PFSK-1 (cell line): ENCODE data around the gene IL18R1.

Experiments
- FOXP2 ChIP-seq: optimal IDR thresholded peaks from 2 replicates; pipeline ENCODE3; 2011; ENCODE audit warnings: borderline replicate concordance, control low read depth, inconsistent platforms; ENCODE audit not compliant: insufficient read depth; ENCODE audit errors: extremely low read length, extremely low read depth
- POLR2AphosphoS5 ChIP-seq: IDR thresholded peaks from 2 replicates; pipeline ENCODE4 v1.6.1; 2012; ENCODE audit warnings: low read depth, mild to moderate bottlenecking, control low read depth, low read length, moderate library complexity
- SIN3A ChIP-seq: IDR thresholded peaks from 2 replicates; pipeline ENCODE4 v1.6.1; 2012; ENCODE audit warnings: mild to moderate bottlenecking, low read length, moderate library complexity, borderline replicate concordance; ENCODE audit not compliant: insufficient read depth
- TAF1 ChIP-seq: IDR thresholded peaks from 2 replicates; pipeline ENCODE4 v1.6.1; 2012; ENCODE audit warnings: low read length, control low read depth, borderline replicate concordance; ENCODE audit not compliant: insufficient read depth
- TF ChIP-seq, protein P1 (sequence below), 2 experiments: IDR thresholded peaks; 2 replicates each; pipeline versions ENCODE4 v1.6.1 to v1.8.0; 2011 to 2012; ENCODE audit warnings: low read depth in 2 of 2, low read length in 2 of 2, control low read depth in 1 of 2, inconsistent platforms in 1 of 2, mild to moderate bottlenecking in 1 of 2, moderate library complexity in 1 of 2; ENCODE audit not compliant: insufficient read depth in 1 of 2

Gene IL18R1

DNA sequence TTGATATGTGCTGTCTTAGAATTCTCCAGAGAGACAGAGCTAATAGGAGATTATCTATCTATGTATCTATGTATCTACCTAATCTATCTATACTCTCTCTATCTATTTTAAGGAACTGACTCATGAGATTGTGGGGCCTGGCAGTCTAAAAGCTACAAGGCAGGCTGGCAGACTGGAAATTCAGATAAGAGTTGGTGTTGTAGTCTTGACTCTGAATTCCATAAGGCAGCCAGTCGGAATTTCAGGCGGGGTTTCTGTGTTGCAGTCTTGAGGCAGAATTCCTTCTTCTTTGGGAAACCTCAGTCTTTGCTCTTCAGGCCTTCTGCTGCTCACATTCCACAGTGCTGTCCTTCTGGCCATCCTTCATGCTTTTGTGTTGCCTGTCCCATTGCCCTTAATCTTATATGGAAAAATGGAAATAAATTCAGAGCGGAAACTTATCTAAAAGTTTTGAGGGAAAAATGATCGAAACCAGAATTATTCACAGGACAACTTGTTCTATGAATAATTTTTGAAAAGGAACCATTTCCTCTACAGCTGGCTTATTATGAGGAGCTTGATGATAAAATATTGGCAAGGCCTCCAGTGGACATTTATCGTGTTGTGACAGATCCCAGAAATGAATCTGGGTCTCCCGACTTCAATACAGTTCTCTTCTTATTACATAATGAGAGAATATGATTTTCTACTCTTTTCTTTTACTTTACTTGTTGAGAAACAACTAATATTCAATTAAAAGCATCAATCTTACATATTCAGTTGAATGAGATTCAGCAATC, 33.5 kb upstream of the IL18R1 start:
- TF ChIP-seq SIN3A (no peak), POLR2AphosphoS5 (no peak), TAF1 (no peak), FOXP2 (no peak)
- TF ChIP-seq, protein P1, sequence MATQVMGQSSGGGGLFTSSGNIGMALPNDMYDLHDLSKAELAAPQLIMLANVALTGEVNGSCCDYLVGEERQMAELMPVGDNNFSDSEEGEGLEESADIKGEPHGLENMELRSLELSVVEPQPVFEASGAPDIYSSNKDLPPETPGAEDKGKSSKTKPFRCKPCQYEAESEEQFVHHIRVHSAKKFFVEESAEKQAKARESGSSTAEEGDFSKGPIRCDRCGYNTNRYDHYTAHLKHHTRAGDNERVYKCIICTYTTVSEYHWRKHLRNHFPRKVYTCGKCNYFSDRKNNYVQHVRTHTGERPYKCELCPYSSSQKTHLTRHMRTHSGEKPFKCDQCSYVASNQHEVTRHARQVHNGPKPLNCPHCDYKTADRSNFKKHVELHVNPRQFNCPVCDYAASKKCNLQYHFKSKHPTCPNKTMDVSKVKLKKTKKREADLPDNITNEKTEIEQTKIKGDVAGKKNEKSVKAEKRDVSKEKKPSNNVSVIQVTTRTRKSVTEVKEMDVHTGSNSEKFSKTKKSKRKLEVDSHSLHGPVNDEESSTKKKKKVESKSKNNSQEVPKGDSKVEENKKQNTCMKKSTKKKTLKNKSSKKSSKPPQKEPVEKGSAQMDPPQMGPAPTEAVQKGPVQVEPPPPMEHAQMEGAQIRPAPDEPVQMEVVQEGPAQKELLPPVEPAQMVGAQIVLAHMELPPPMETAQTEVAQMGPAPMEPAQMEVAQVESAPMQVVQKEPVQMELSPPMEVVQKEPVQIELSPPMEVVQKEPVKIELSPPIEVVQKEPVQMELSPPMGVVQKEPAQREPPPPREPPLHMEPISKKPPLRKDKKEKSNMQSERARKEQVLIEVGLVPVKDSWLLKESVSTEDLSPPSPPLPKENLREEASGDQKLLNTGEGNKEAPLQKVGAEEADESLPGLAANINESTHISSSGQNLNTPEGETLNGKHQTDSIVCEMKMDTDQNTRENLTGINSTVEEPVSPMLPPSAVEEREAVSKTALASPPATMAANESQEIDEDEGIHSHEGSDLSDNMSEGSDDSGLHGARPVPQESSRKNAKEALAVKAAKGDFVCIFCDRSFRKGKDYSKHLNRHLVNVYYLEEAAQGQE (IDR thresholded peaks at IDR 0.05; ENCODE audit: insufficient read depth in 1 of 2, low read depth in 2 of 2, low read length in 2 of 2) = no peak

DNA sequence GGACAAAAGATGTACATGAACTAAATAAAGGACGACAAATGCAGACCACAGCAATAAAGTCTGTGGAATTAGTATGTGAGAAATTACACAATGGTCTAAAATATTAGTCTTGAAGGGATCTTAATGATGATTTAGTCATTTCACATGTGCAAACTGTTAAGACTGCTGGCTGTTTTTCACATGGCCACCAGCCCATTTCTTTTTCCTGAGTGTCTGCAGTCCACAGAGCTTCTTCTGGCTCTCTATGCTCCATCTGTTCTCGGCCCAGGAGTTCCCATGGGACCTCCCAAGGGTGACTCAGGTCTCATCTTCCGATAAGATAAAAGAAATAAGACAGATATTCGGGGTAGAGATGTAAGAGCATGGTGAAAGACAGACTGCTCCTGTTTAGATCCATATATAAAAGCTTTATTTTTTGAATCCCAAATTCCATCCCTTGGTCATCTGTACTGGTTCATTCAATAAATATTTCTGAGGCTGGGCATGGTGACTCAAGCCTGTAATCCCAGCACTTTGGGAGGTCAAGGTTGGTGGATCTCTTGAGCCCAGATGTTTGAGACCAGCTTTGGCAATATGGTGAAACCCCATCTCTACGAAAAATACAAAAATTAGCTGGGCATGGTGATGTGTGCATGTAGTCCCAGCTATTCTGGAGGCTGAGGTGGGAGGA, 24.1 kb upstream of the IL18R1 start:
- TF ChIP-seq SIN3A (no peak), POLR2AphosphoS5 (no peak)

DNA sequence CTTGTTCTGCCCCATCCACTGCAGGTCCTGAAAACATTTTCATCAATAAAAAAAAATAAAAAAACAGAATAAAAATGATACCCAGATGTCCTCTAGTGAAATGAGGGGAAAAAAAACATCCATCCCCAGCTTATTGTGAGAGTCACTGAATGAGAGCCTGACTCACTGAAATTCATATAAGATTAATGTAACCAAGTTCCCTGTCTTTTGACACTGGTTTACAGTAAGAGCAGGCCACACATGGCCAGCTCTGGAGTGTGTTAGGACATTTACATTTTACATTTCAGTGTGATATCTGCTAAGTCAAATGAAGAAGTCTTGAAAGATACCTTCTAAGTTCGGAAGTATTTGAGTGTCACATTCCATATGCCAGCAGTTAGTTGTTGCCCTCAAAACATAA, 21.1 kb upstream of the IL18R1 start:
- TF ChIP-seq TAF1 (no peak), FOXP2 (no peak), SIN3A (no peak), POLR2AphosphoS5 (no peak)
- TF ChIP-seq, protein P1 (IDR thresholded peaks at IDR 0.05; ENCODE audit: insufficient read depth in 1 of 2, low read depth in 2 of 2, low read length in 2 of 2) = no peak

DNA sequence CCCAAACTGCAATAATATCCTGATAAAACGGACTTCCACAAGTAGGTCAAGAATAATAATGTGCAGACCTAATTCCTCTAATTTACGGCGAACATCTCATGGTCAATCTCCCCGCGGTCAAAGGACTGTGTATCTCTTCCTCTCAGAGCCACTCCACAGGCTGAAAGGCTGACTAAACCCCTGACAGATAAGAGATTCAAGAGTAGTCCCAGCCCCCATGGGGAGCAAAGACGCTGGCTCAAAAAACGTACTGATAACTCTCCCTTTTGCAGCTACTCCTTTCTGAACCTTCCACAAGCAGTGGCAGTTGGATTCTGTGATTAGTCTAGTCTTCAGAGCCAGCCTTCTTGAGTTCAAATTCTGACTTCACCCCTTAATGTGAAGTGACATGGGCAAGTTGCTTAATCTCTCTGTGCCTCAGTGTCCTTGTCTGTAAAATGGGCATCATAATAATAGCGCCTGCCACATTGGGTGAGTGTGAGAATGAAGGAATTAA, 19.7 kb upstream of the IL18R1 start:
- TF ChIP-seq, protein P1 (IDR thresholded peaks at IDR 0.05; ENCODE audit: insufficient read depth in 1 of 2, low read depth in 2 of 2, low read length in 2 of 2) = no peak
- TF ChIP-seq TAF1 (no peak), POLR2AphosphoS5 (no peak), SIN3A (no peak), FOXP2 (no peak)

DNA sequence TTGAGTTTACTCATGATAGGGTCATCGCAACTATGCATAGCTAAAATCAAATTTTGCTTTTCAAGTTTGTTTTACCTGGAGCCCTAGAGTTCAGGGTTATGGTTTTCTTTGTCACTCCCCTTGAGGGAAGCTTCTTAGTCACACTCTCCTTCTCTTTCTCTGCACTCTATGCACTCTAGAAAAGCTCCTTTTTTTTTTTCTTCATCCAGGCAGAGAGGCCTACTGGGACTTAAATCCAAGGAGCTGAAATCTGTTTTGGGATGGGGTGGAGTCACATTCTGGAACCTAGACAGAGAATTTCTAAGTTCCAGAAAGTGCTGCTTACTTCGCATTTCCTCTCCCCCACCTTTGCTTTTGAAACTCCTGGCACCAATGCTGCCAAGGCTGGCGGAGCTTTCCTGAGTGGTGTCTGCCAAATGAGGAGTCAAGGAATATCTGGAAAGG, 19.1 kb upstream of the IL18R1 start:
- no peak for TF ChIP-seq FOXP2
- TF ChIP-seq SIN3A = no peak
- TF ChIP-seq, protein P1 (IDR thresholded peaks at IDR 0.05; ENCODE audit: insufficient read depth in 1 of 2, low read depth in 2 of 2, low read length in 2 of 2) = no peak
- TF ChIP-seq POLR2AphosphoS5 = no peak
